GM18873 (cell line): ENCODE data around the gene WTIP.

Experiments used
- ATAC-seq: cut with Tn5 transposase; IDR thresholded peaks from one replicate; pipeline ENCODE4 v1.9.1; 2021; ENCODE audit warnings: mild to moderate bottlenecking, moderate library complexity, moderate number of reproducible peaks; ENCODE audit not compliant: unreplicated experiment, low FRiP score

Gene WTIP

DNA sequence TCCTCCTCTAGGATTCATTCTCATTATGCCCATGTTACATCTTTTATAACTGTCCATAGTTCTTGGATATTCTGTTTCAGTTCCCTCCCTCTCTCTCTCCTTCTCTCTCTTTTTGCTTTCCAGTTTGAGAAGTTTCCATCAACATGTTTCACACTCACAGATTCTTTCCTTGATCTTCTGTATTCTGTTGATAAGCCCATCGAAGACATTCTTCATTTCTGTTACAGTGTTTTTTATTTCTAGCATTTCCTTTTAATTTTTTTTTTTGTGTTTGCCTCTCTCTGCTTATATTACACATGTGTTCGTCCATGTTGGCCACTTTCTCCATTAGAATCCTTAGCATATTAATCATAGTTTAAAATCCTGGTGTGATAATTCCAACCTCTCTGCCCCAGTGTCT, 68.3 kb downstream of the WTIP start:
- ATAC-seq: no peak

DNA sequence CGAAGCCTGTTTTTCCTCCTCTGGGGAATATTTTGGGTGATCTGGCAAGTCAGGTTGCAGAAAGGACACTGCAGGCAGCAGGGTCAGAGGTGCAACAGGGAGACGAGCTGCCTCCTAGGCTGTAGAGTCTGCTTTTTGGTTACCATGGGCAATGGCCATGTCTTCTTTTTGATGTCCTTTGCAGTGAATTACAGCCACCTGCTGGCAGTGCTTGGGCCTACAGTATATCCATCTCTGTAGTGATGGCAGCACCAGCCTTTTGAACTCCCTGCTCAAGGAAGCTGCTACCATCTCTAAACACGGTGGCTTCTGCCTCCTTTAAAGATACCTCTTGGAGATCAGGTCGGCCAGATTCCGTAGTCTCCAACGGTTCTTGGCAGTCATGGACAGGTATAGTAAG, 73.9 kb downstream of the WTIP start:
- no peak for ATAC-seq

GRCh38 chr19:34556488-34556887, 74.9 kb downstream of the WTIP start:
- no peak for ATAC-seq

GRCh38 chr19:34559045-34559444, 77.5 kb downstream of the WTIP start:
- ATAC-seq: no peak

- ATAC-seq: no peak
These were observed 78.7 kb downstream of the WTIP start for GRCh38 chr19:34560229-34560628.
